SU-DHL-6 (cell line): ENCODE results near the gene PHKA2.

Experiments used
- H2AFZ ChIP-seq: fragments of 200-600 bp; sonication (generic); 2 replicates; pipeline ENCODE4 v1.6.1; 2014; ENCODE audit warnings: low read depth, mild to moderate bottlenecking, moderate library complexity, mixed read lengths, antibody characterized with exemption, low read length; ENCODE audit not compliant: severe bottlenecking
- H3F3A ChIP-seq: fragments of 200-600 bp; shearing (Covaris generic); 2 replicates; pipeline ENCODE4 v1.6.0; 2016; ENCODE audit warnings: antibody characterized with exemption, mild to moderate bottlenecking; ENCODE audit not compliant: insufficient read depth
- H3K27ac ChIP-seq: fragments of 200-600 bp; sonication (generic); 2 replicates; pipeline ENCODE4 v1.5.1; 2016; ENCODE audit warnings: low read depth, mild to moderate bottlenecking, low read length, moderate library complexity, mixed read lengths
- H3K27me3 ChIP-seq: fragments of 200-600 bp; sonication (generic), shearing (Covaris generic); 2 replicates; pipeline ENCODE4 v1.6.0; 2014; ENCODE audit warnings: mild to moderate bottlenecking, low read length
- H3K36me3 ChIP-seq: fragments of 200-600 bp; sonication (generic); 2 replicates; pipeline ENCODE4 v1.6.1; 2014; ENCODE audit warnings: mild to moderate bottlenecking, low read length, mixed read lengths
- H3K4me2 ChIP-seq: fragments of 300-600, 200-600 bp; shearing (Covaris generic), sonication (generic); 2 replicates; pipeline ENCODE4 v1.6.0; 2014; ENCODE audit warnings: low read length, low read depth, mild to moderate bottlenecking; ENCODE audit not compliant: poor library complexity, severe bottlenecking
- H3K4me3 ChIP-seq: fragments of 200-600 bp; sonication (generic); 2 replicates; pipeline ENCODE4 v1.5.1; 2014; ENCODE audit warnings: antibody characterized with exemption, low read length, mild to moderate bottlenecking, mixed read lengths; ENCODE audit not compliant: insufficient read depth, poor library complexity, severe bottlenecking
- H3K79me2 ChIP-seq: fragments of 200-600 bp; sonication (generic); 2 replicates; pipeline ENCODE4 v1.6.1; 2014; ENCODE audit warnings: mild to moderate bottlenecking, low read length, moderate library complexity; ENCODE audit not compliant: insufficient read depth
- H3K9ac ChIP-seq: fragments of 200-600 bp; sonication (generic); 2 replicates; pipeline ENCODE4 v1.7.0; 2014; ENCODE audit warnings: mild to moderate bottlenecking, low read length
- H3K9me2 ChIP-seq: fragments of 200-600 bp; sonication (generic); replicated peaks from 2 replicates; pipeline ENCODE4 v1.6.1; 2014; ENCODE audit warnings: low read length; ENCODE audit not compliant: insufficient read depth
- H3K9me3 ChIP-seq: fragments of 200-600 bp; sonication (generic); 2 replicates; pipeline ENCODE4 v1.6.1; 2014; ENCODE audit warnings: low read length, mixed read lengths; ENCODE audit not compliant: insufficient read depth
- H4K20me1 ChIP-seq: fragments of 200-600 bp; sonication (generic); 2 replicates; pipeline ENCODE4 v1.6.1; 2014; ENCODE audit warnings: low read depth, mild to moderate bottlenecking, antibody characterized with exemption, low read length, moderate library complexity, mixed read lengths
- CTCF ChIP-seq: fragments of 200-600 bp; sonication (generic); IDR thresholded peaks from one replicate; pipeline ENCODE4 v1.5.1; 2017; ENCODE audit warnings: antibody characterized with exemption, mild to moderate bottlenecking, low read length, moderate library complexity; ENCODE audit not compliant: insufficient read depth, poor library complexity, severe bottlenecking
- EZH2phosphoT487 ChIP-seq: fragments of 200-600 bp; sonication (generic), shearing (Covaris generic); conservative IDR thresholded peaks from 2 replicates; pipeline ENCODE4 v1.6.1; 2018; ENCODE audit warnings: mild to moderate bottlenecking, antibody characterized with exemption, low read length, moderate library complexity, mixed read lengths

Gene PHKA2

GRCh38 chrX:18998653-18999052 is 14.7 kb upstream of the PHKA2 start:
- H3K9me2 ChIP-seq, result no peaks in the 10 kb centered on the region
- no peak overlapping the region for H3K4me3 ChIP-seq
- no peak overlapping the region for H3K4me2 ChIP-seq
- H3K9me3 ChIP-seq, result no peaks in the 10 kb centered on the region
- no peak overlapping the region for H3K27ac ChIP-seq
- no peaks in the 10 kb centered on the region for H3K36me3 ChIP-seq
- no peaks in the 10 kb centered on the region for H3F3A ChIP-seq
- no peak overlapping the region for H3K9ac ChIP-seq
- no peaks in the 10 kb centered on the region for H3K27me3 ChIP-seq
- no peaks in the 10 kb centered on the region for H3K79me2 ChIP-seq
- TF ChIP-seq CTCF (no peak), EZH2phosphoT487 (no peak)
- no peaks in the 10 kb centered on the region for H4K20me1 ChIP-seq
- no peak overlapping the region for H2AFZ ChIP-seq

- no peaks in the 10 kb centered on the region for H3K9me3 ChIP-seq
- H3K36me3 ChIP-seq, result no peaks in the 10 kb centered on the region
- no peak overlapping the region for H2AFZ ChIP-seq
- no peak overlapping the region for H3K4me3 ChIP-seq
- H4K20me1 ChIP-seq, result no peaks in the 10 kb centered on the region
- H3K27ac ChIP-seq, result no peak overlapping the region
- H3K9ac ChIP-seq, result no peak overlapping the region
- no peaks in the 10 kb centered on the region for H3K9me2 ChIP-seq
- no peak overlapping the region for H3K4me2 ChIP-seq
- no peaks in the 10 kb centered on the region for H3K79me2 ChIP-seq
- no peak for TF ChIP-seq EZH2phosphoT487
- no peak for TF ChIP-seq CTCF
- H3F3A ChIP-seq, result no peaks in the 10 kb centered on the region
- no peaks in the 10 kb centered on the region for H3K27me3 ChIP-seq
Observed at GRCh38 chrX:18997916-18998315, 14.0 kb upstream of the PHKA2 start.

- Histone ChIP-seq H3K79me2 (no peaks in the 10 kb centered on the region), H3K27ac (no peak overlapping the region), H3K4me2 (no peak overlapping the region), H3F3A (no peaks in the 10 kb centered on the region), H3K9me2 (no peaks in the 10 kb centered on the region), H2AFZ (no peak overlapping the region), H3K4me3 (no peak overlapping the region), H3K9me3 (no peaks in the 10 kb centered on the region), H3K36me3 (no peaks in the 10 kb centered on the region), H3K27me3 (no peaks in the 10 kb centered on the region), H4K20me1 (no peaks in the 10 kb centered on the region), H3K9ac (no peak overlapping the region)
- TF ChIP-seq EZH2phosphoT487, result no peak
- no peak for TF ChIP-seq CTCF
Observed at GRCh38 chrX:18996536-18996935, 12.6 kb upstream of the PHKA2 start.

GRCh38 chrX:18995221-18995620 is 11.3 kb upstream of the PHKA2 start:
- Histone ChIP-seq H3K9ac (no peak overlapping the region), H3K27me3 (no peaks in the 10 kb centered on the region), H4K20me1 (no peaks in the 10 kb centered on the region), H3K4me3 (no peak overlapping the region), H3F3A (no peaks in the 10 kb centered on the region), H3K9me3 (no peaks in the 10 kb centered on the region), H2AFZ (no peak overlapping the region), H3K27ac (no peak overlapping the region), H3K79me2 (no peaks in the 10 kb centered on the region), H3K9me2 (no peaks in the 10 kb centered on the region), H3K36me3 (no peaks in the 10 kb centered on the region), H3K4me2 (no peak overlapping the region)
- no peak for TF ChIP-seq EZH2phosphoT487
- no peak for TF ChIP-seq CTCF
